ENCODE results near the gene MRPL34. TPM values are rescaled to one million over a fixed set of nuclear protein-coding genes. Genes with fewer than 3 reads are reported as not detected.

Gene MRPL34
- total and polyA plus RNA-seq, 10 donors, result 37.5 to 153 (median 74.7) TPM

GRCh38 chr19:17264641-17264979 is 41.1 kb upstream of the MRPL34 start, which contains the start of gene USHBP1:
Gene USHBP1, minus strand, starts transcription at chr19:17264745. Its CDS starts 446 bp downstream, at chr19:17264299.
- intact Hi-C loops (cut with DNase I; ENCODE audit: low total_unique reads), result no loop called here
- H3K27ac ChIP-seq, result peak within 1 kb of the TSS; percentile 0 to 77 (median 64)
- no peak for DNase-seq
- 21 to 35% (median 25%) methylated on average over 5 of the region's 5 CpGs for WGBS, 5 donors
- no peak for TF ChIP-seq POLR2A (IDR thresholded peaks at IDR 0.05)
- TF ChIP-seq, protein P1, sequence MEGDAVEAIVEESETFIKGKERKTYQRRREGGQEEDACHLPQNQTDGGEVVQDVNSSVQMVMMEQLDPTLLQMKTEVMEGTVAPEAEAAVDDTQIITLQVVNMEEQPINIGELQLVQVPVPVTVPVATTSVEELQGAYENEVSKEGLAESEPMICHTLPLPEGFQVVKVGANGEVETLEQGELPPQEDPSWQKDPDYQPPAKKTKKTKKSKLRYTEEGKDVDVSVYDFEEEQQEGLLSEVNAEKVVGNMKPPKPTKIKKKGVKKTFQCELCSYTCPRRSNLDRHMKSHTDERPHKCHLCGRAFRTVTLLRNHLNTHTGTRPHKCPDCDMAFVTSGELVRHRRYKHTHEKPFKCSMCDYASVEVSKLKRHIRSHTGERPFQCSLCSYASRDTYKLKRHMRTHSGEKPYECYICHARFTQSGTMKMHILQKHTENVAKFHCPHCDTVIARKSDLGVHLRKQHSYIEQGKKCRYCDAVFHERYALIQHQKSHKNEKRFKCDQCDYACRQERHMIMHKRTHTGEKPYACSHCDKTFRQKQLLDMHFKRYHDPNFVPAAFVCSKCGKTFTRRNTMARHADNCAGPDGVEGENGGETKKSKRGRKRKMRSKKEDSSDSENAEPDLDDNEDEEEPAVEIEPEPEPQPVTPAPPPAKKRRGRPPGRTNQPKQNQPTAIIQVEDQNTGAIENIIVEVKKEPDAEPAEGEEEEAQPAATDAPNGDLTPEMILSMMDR (IDR thresholded peaks at IDR 0.05 in 8 of 11, conservative IDR thresholded peaks at IDR 0.05 in 3 of 11), result no peak
- peak in 2 of 3 donors; percentile 68 to 84 for TF ChIP-seq POLR2AphosphoS5 (IDR thresholded peaks at IDR 0.05)
- H3K9me3 ChIP-seq, result peaks cover 0 to 5% (median 1%) of the 10 kb centered on the region in 8 donors
- H3K4me3 ChIP-seq, result peak within 1 kb of the TSS in 5 of 8 donors; percentile 14 to 58 (median 16)
- H3K36me3 ChIP-seq, result peaks cover 0 to 14% (median 7%) of the 10 kb centered on the region in 6 donors
- H3K4me1 ChIP-seq, result peaks cover 13 to 59% (median 42%) of the 10 kb centered on the region in 6 donors
- no peaks in the 10 kb centered on the region for H3K27me3 ChIP-seq (replicated peaks in 1 of 7)

DNA sequence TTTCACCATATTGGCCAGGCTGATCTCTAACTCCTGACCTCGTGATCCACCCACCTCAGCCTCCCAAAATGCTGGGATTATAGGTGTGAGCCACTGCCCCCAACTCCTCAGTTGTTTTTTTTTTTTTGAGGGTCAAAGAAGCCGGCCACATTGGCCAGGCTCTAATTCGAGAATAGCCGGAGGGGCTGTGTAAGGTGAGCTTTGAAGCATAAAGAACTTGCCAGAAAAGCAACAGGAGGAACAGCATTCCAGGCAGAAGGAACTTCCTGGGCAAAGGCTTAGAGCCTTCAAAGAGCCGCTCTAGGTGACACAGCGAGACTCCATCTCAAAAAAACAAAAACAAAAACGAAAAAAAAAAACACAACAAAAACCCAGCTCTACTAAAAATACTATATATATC is 39.6 kb upstream of the MRPL34 start:
- Histone ChIP-seq H3K27me3 (replicated peaks in 1 of 7) (no peaks in the 10 kb centered on the region), H3K27ac (peak overlapping the region in 7 of 8 donors; percentile 61 to 88 (median 83)), H3K36me3 (peaks cover 0 to 25% (median 20%) of the 10 kb centered on the region in 6 donors), H3K4me1 (peaks cover 13 to 54% (median 37%) of the 10 kb centered on the region in 6 donors), H3K9me3 (no peaks in the 10 kb centered on the region), H3K4me3 (no peak overlapping the region)
- intact Hi-C loops (cut with DNase I; ENCODE audit: low total_unique reads), result no loop called here
- DNase-seq, result no peak
- 80 to 96% (median 91%) methylated on average over 7 of the region's 7 CpGs for WGBS, 5 donors
- TF ChIP-seq POLR2AphosphoS5 (IDR thresholded peaks at IDR 0.05) (no peak), POLR2A (IDR thresholded peaks at IDR 0.05) (no peak)
- TF ChIP-seq, protein P1 (IDR thresholded peaks at IDR 0.05 in 8 of 11, conservative IDR thresholded peaks at IDR 0.05 in 3 of 11), result no peak

DNA sequence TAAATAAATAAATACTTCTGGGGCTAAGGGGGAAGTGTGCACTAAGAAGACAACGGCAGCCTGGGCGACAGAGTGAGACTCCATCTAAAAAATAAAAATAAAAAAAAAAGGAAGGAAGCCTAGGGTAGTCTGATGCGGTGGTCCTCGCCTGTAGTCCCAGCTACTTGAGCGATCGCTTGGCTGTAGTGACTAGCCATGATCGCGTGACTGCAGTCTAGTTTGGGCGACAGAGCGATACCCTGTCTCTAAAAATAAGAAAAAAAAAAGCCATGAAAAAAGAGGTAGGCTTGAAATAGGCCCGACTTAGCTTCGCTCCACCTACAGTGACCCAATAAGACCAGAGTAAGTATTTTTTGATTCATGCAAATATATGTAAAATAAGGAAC is 39.1 kb upstream of the MRPL34 start:
- intact Hi-C loops (cut with DNase I; ENCODE audit: low total_unique reads), result no loop called here
- TF ChIP-seq POLR2A (IDR thresholded peaks at IDR 0.05), result no peak
- TF ChIP-seq, protein P1 (IDR thresholded peaks at IDR 0.05 in 8 of 11, conservative IDR thresholded peaks at IDR 0.05 in 3 of 11), result no peak
- TF ChIP-seq POLR2AphosphoS5 (IDR thresholded peaks at IDR 0.05), result no peak
- Histone ChIP-seq H3K27me3 (replicated peaks in 1 of 7) (no peaks in the 10 kb centered on the region), H3K9me3 (no peaks in the 10 kb centered on the region), H3K4me1 (peaks cover 13 to 53% (median 35%) of the 10 kb centered on the region in 6 donors), H3K4me3 (peak overlapping the region in 4 of 8 donors; percentile 82 to 91 (median 90)), H3K36me3 (peaks cover 2 to 31% (median 25%) of the 10 kb centered on the region in 6 donors), H3K27ac (peak overlapping the region in 7 of 8 donors; percentile 61 to 88 (median 83))
- WGBS, 5 donors, result 28 to 44% (median 39%) methylated on average over 12 of the region's 12 CpGs
- no peak for DNase-seq

DNA sequence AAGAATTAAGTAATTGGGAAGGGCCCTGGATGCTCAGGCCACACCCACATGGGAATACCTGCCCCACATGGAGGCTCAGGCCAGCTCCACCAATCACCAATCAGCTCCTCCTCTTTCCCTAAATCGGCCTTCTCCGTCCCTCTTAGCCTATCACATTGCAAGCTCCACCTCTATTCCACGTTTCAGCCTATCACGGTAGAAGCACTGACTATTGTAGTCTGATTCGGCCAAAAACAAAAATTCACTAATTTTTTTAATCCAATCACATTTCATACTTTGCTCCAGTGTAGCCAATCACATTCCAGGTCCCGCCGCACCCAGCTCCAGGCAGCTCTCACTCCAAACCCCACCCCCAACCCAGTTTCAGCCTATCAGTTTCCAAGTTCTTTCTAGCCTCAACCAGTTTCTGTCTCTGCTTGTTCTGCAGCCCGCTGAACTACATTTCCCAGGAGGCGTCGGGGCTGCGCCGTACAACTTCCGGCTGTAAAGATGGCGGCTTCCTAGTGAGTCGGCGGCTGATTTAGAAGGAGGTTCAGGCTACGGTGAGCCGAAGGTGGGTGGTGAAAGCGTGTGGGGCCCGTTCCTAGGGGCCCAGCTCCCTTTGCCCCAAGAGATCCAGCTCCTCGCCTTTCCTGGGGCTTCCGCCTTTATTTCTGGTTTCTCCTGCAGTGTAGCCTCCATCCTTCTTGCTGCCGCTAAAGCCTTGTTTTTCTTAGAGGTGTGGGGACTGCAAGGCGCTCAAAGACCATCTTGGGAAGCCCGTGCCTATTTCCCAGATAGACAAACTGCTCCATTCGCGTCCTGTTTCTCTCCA is 38.5 kb upstream of the MRPL34 start, which contains the start of gene BABAM1:
TSS of gene BABAM1 (plus strand) at position 469 of the 814 bp plus-strand sequence. CDS start 1,364 bp downstream, outside the sequence.
- TF ChIP-seq POLR2A (IDR thresholded peaks at IDR 0.05), result no peak
- peak; percentile 73 to 89 (median 82) for TF ChIP-seq POLR2AphosphoS5 (IDR thresholded peaks at IDR 0.05)
- TF ChIP-seq, protein P1 (IDR thresholded peaks at IDR 0.05 in 8 of 11, conservative IDR thresholded peaks at IDR 0.05 in 3 of 11), result peak in 1 of 11 experiments; percentile 14
- DNase-seq, result peak; percentile 97
- no peaks in the 10 kb centered on the region for H3K9me3 ChIP-seq
- H3K4me3 ChIP-seq, result peak within 1 kb of the TSS; percentile 73 to 92 (median 89)
- intact Hi-C loops (cut with DNase I; ENCODE audit: low total_unique reads), result no loop called here
- H3K4me1 ChIP-seq, result peaks cover 13 to 53% (median 35%) of the 10 kb centered on the region in 6 donors
- WGBS, 5 donors, result 0 to 1% (median 0%) methylated on average over 27 of the region's 27 CpGs
- no peaks in the 10 kb centered on the region for H3K27me3 ChIP-seq (replicated peaks in 1 of 7)
- H3K27ac ChIP-seq, result peak within 1 kb of the TSS; percentile 71 to 88 (median 84)
- peaks cover 2 to 37% (median 31%) of the 10 kb centered on the region in 6 donors for H3K36me3 ChIP-seq
